Cardiac muscle cell (in vitro differentiated cells and primary cell): ENCODE data around the gene COL5A1. TPM values are rescaled to one million over a fixed set of nuclear protein-coding genes. Genes with fewer than 3 reads are reported as not detected.

Experiments used
- DNase-seq, 2 donors: peaks; one replicate each; pipeline versions ENCODE4 v3.0.0 to v3.0.0-alpha.2; 2010 to 2017; ENCODE audit warnings: low read depth in 1 of 2, low spot score in 1 of 2
- H3K27ac ChIP-seq: fragments of 200-600 bp; sonication (generic); 2 replicates; pipeline ENCODE4 v1.5.1; 2016
- H3K27me3 ChIP-seq: fragments of 200-600 bp; sonication (generic); 2 replicates; pipeline ENCODE4 v1.6.0; 2016; ENCODE audit warnings: control low read depth
- H3K36me3 ChIP-seq: fragments of 200-600 bp; sonication (generic); 2 replicates; pipeline ENCODE4 v1.5.1; 2016; ENCODE audit warnings: control low read depth
- H3K4me1 ChIP-seq: fragments of 200-600 bp; sonication (generic); 2 replicates; pipeline ENCODE4 v1.8.1; 2017; ENCODE audit warnings: low read depth, mild to moderate bottlenecking, mixed run types
- H3K4me3 ChIP-seq: fragments of 200-600 bp; sonication (generic); 2 replicates; pipeline ENCODE4 v1.5.1; 2016; ENCODE audit warnings: mild to moderate bottlenecking
- H3K9me3 ChIP-seq: fragments of 200-600 bp; sonication (generic); 2 replicates; pipeline ENCODE4 v1.5.1; 2017; ENCODE audit warnings: low read depth, mild to moderate bottlenecking, control low read depth
- CTCF ChIP-seq: IDR thresholded peaks from 2 replicates; pipeline ENCODE4 v1.5.1; 2012; ENCODE audit warnings: low read depth, mild to moderate bottlenecking, low read length
- polyA plus RNA-seq: library from polyadenylated mRNA; unstranded; fragments of >200 nt; fragmentation: Nextera tagmentation; extraction: Ambion mirVana; gene quantifications from 2 replicates; pipeline ENCODE4 v1.2.1, GENCODE V29; 2016
- total RNA-seq: library from RNA; depleted of rRNA; stranded (reverse); fragments of >200 nt; gene quantifications from 2 replicates; pipeline ENCODE4 v1.2.3, GENCODE V29; 2016

The COL5A1 gene
- total and polyA plus RNA-seq, 2 experiments from 2014 or later, result 34.5 to 129 TPM

- H3K36me3 ChIP-seq, result no peaks in the 10 kb centered on the region
- no peaks in the 10 kb centered on the region for H3K27me3 ChIP-seq
- H3K9me3 ChIP-seq, result no peaks in the 10 kb centered on the region
- no peak overlapping the region for H3K4me3 ChIP-seq
- no peak for DNase-seq
- no peak for TF ChIP-seq CTCF
- H3K27ac ChIP-seq, result no peak overlapping the region
- H3K4me1 ChIP-seq, result peaks cover 35% of the 10 kb centered on the region
Measured at GRCh38 chr9:134685784-134686183, 44.2 kb downstream of the COL5A1 start.

GRCh38 chr9:134686896-134687295, 45.3 kb downstream of the COL5A1 start:
- no peaks in the 10 kb centered on the region for H3K27me3 ChIP-seq
- no peaks in the 10 kb centered on the region for H3K36me3 ChIP-seq
- peaks cover 34% of the 10 kb centered on the region for H3K4me1 ChIP-seq
- no peak for TF ChIP-seq CTCF
- H3K4me3 ChIP-seq, result no peak overlapping the region
- no peaks in the 10 kb centered on the region for H3K9me3 ChIP-seq
- no peak for DNase-seq
- no peak overlapping the region for H3K27ac ChIP-seq

- H3K27ac ChIP-seq, result no peak overlapping the region
- H3K4me1 ChIP-seq, result peaks cover 34% of the 10 kb centered on the region
- DNase-seq, result no peak
- H3K4me3 ChIP-seq, result no peak overlapping the region
- TF ChIP-seq CTCF, result no peak
- H3K27me3 ChIP-seq, result no peaks in the 10 kb centered on the region
- no peaks in the 10 kb centered on the region for H3K9me3 ChIP-seq
- no peaks in the 10 kb centered on the region for H3K36me3 ChIP-seq
Measured at GRCh38 chr9:134687556-134687955, 46.0 kb downstream of the COL5A1 start.

- no peak for TF ChIP-seq CTCF
- Histone ChIP-seq H3K36me3 (no peaks in the 10 kb centered on the region), H3K27ac (no peak overlapping the region), H3K27me3 (no peaks in the 10 kb centered on the region), H3K9me3 (no peaks in the 10 kb centered on the region), H3K4me3 (no peak overlapping the region), H3K4me1 (peaks cover 29% of the 10 kb centered on the region)
- no peak for DNase-seq
Measured at GRCh38 chr9:134688231-134688630, 46.6 kb downstream of the COL5A1 start.

GRCh38 chr9:134688661-134689320, 47.2 kb downstream of the COL5A1 start:
- Histone ChIP-seq H3K4me1 (peaks cover 29% of the 10 kb centered on the region), H3K36me3 (no peaks in the 10 kb centered on the region), H3K27ac (no peak overlapping the region), H3K4me3 (no peak overlapping the region), H3K27me3 (no peaks in the 10 kb centered on the region), H3K9me3 (no peaks in the 10 kb centered on the region)
- DNase-seq, result no peak
- TF ChIP-seq CTCF, result no peak
